ENCODE results near the gene PDCD2.

GRCh38 chr6:170537329-170537728, 47.1 kb downstream of the PDCD2 start:
- TF ChIP-seq CTCF (IDR thresholded peaks at IDR 0.05) (no peak), EZH2 (IDR thresholded peaks at IDR 0.05) (no peak), EZH2phosphoT487 (IDR thresholded peaks at IDR 0.05) (no peak)

Measured in neural progenitor cell (in vitro differentiated cells).